GM15510 (cell line): ENCODE results near the gene SH2D6.

ENCODE experiments used
- POLR2A ChIP-seq: IDR thresholded peaks from 3 replicates; pipeline ENCODE4 v1.6.1; 2011; ENCODE audit warnings: borderline replicate concordance; ENCODE audit not compliant: insufficient read length; ENCODE audit errors: extremely low read depth

Gene SH2D6

DNA sequence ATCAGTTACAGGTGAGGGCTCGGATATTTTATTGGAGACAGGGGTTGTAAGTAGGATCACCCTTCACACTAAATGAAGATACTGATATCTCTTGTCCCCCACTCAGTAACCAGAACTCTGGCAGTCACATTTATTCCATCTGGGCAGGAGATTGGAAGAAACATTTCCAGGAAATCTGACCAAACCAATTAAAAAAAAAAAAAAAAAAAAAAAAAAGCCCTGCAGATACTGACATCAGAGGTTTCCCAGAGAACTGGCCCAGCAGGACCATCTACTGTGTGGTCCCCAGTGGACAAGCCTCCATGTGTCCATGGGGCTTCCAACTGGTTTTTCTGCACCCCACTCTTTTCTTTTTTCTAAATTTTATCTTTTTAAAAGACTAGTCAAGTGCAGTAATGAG, 41.3 kb downstream of the SH2D6 start:
- no peak for TF ChIP-seq POLR2A

DNA sequence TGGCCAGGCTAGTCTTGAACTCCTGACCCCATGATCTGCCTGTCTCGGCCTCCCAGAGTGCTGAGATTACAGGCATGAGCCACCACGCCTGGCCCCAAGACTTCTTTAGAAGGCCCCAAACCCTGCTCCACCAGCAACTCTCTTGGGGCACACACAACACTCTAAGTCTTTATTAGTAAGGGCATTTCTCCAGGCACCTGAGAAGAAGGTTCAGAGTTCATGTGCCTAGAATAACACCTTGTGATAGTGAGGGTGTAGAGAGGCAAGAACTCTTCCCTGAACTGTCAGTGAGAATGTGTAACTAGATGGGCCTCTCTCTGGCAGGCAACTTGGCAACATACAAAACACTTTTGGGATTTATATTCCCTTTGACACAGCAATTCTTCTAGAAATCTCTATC, 43.8 kb downstream of the SH2D6 start:
- TF ChIP-seq POLR2A: no peak

DNA sequence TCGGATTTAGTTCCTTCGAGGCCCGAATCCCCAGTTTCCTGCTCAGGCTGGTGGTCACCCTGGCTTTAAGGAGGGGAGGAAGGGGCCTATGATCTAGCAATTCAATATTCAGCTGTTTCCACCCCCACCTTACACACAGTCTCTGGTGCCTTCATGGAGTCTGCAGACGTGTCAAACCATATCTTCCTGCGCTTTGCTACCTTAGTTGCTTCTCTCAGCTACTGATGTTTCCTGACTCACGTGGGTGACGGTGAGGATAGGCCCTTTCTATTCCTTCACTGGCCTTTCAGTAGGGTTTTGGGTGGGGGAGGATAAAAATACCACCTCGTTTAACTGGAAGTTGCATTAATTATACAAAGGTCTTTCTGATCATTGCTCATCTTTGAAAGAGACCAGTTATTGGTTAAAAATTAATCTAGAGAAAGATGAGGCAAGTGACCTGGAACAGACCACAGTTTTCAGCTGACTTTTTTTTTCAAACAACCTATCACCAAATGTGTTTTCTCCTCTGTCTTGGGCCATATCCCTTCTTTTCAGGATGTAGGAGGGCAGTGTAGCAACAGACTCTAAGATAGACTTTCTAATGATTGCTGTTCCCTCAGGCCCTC, 49.7 kb downstream of the SH2D6 start:
- TF ChIP-seq POLR2A: no peak

DNA sequence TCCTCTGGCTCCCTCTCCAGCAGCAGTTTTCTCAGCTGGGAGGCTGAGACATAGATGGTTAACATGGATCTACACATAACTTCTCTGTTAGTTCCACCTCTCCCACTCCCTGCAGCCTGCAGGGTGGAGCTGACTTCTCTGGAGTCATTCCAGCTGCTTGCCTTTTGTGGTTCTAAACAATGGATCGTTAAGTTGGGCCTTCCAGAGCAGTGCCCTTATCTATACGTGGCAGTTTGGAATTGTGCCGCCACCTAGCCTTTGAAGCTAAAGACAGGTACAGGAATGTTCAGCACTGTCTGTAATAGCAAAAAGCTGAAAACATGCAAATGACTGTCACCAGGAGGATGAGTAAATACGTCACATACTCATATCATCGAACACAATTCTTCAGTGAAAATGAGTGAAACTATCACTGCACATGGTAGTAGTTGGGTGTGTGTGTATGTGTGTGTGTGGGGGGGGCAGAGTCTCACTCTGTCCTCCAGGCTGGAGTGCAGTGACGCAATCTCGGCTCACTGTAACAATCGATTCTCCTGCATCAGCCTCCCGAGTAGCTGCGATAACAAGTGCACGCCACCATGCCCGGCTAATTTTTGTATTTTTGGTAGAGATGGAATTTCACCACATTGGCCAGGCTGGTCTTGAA, 50.3 kb downstream of the SH2D6 start:
- no peak for TF ChIP-seq POLR2A

DNA sequence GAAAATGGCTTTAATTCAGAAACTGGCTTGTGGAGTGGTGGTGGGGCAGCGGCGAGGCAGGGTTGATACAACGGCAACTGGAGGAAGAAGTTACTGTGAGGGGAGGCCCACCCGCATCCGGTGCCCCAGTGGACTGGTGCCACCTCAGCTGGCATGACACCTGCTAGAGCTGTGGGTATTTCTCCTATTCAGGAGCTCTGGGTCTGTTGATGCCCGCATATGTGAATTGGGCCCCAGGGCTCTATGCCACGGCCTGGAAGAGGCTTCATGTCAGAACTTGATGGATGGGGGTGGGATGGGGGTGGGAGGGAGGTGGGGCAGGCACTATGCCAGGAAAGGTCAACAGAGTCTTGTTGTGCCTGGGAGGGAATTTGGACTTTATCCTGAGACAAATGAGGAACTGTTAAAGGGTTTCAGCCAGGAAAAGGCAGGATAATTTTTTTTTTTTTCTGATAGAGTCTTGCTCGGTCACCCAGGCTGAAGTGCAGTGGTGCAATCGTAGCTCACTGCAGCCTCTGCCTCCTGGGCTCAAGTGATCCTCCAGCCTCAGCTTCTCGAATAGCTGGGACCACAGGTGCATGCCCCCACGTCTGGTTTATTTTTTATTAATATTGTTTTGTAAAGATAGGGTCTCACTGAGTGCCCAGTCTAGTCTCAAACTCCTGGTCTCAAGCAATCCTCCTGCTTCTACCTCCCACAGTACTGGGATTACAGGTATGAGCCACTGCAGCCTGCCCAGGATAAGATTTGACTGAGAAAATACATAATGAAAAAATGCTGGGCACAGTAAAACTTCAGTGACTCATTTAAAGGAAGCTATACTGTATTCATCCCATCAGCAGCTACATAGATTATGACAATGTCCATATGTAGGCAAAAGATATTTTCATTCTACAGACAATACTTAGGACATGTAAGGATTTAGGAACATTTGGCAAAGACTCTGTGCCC, 52.6 kb downstream of the SH2D6 start:
- TF ChIP-seq POLR2A: no peak

DNA sequence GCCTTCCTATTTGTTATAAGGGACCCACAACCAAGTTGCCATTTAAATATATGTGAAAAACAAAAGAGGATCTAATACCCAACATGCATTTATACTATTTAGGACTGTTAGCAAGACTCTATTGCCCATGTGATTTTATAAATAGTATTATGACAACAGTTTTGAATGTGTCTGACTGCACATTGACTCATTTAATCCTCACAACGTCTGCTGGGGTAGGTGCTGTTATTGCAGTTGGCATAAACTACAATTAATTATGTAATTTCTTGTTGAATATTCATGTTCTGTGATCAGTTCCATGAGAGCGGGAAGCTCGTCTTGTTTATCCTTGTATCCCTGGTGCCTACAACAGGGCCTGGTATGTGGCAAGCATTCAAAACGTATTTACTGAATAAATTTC, 53.7 kb downstream of the SH2D6 start:
- TF ChIP-seq POLR2A: no peak

DNA sequence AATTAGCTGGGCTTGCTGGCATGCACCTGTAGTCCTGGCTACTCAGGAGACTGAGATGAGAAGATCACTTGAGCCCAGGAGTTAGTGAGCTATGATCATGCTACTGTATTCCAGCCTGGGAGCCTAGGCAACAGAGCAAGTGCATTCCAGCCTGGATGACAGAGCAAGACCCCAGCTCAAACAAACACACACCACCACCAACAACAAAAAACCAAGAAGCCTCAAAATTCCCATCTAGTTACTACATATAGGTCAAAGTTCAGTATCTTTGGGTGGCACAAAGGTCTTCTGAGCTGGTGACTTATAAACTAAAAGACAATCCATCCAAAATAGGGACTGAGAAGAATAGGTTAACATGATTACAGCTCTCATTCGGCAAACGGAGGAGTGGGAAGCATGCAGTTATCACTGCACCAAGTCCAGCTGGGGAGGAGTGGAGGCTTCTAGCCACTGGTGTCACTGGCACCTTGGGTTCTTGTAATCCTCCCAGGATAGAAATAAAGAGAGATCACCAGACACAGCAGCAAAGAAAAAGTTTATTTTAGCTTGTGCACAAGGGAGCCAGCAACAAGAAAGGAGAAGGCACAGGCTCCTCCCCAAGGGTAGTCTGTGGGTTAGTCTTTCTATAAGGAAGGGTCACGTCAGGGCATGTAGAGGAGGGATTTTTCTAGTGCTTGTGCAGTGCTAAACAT, 57.4 kb downstream of the SH2D6 start:
- TF ChIP-seq POLR2A: no peak

DNA sequence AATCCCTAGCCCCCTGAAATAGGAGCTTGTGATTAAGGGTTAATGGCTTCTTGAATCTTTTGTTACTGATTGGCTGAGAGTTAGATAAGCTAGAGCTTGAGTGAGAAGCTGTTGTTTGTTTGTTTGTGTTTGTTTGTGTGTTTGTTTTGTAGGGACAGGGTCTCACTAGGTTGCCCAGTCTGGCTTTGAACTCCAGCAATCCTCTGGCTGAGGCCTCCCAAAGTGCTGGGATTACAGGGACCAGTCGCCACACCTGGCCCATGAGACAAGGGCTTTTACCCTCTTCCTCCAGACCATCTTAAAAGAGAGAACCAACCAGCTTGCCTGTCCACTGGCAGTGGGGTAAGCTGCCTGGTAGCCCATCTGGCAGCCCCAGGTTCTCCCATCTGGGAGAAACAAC, 58.1 kb downstream of the SH2D6 start:
- no peak for TF ChIP-seq POLR2A

DNA sequence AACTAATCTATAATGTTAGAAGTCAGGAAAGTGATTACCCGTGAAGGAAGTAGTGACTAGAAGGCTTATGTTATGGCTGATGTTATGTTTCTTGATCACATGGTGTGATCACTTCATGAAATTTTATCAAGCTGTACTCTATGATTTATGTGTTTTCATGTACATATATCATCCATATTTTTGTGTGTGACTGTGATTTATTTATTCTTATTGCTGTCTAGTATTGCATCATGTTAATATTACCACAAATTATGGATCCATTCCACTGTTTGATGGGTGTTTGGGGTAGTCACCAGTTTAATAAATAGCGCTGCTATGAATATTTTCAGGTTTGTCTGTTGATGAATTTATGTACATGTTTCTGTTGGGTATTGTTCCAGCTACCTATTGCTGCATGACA, 59.4 kb downstream of the SH2D6 start:
- TF ChIP-seq POLR2A: no peak

DNA sequence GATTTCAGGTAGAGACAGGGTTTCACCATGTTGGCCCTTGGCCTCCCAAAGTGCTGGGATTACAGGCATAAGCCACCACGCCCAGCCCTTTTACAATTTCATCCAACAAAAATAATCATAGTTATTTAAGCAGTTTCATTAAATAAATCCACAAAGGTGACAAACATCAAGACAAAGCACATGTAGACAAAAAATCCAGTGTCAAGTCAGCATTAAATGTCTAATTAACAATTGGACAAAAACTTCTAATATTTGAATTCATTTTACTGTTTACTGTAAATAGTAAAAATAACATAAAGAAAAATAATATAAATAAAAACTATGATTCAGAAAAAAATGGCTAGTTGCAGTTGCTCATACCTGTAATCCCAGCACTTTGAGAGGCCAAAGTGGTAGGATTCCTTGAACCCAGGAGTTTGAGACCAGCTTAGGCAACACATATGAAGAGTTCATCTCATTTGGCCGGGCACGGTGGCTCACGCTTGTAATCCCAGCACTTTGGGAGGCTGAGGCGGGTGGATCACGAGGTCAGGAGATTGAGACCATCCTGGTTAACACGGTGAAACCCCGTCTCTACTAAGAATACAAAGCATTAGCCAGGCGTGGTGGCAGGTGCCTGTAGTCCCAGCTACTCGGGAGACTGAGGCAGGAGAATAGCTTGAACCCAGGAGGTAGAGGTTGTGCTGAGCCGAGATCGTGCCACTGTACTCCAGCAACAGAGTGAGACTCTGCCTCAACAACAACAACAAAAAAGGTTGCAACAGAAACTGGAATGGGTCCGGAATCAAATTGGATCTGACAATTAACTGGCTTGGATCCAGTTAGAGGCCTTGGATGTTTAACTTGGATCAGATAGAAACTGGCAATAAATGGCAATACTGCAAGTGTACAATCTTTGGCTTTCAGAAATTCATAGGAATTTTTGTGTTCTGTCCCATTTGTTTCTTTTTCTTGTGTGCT, 63.6 kb downstream of the SH2D6 start:
- no peak for TF ChIP-seq POLR2A

DNA sequence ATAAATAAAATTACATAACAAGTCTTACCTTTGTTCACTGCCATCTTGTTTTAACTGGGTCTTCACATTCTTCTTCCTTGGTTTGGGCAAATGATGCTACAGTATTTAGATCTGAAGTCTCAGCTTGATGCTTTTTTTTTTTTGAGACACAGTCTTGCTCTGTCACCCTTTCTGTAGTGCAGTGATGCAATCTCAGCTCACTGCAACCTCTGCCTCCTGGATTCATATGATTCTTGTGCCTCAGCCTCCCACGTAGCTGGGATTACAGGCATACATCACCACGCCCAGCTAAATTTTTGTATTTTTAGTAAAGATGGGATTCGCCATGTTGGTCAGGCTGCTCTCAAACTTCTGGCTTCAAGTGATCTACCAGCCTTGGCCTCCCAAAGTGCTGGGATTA, 67.3 kb downstream of the SH2D6 start:
- TF ChIP-seq POLR2A: no peak
